ENCODE results near the gene DMBT1.
"Not testable (repeated sequence)": the region's sequence is repeated elsewhere in the genome, so short reads cannot be mapped to it uniquely, and the experiment has no call there.

DMBT1 gene

GRCh38 chr10:122577311-122577885 is 16.8 kb downstream of the DMBT1 start:
- DNase-seq (ENCODE audit: low read depth in 3 of 3), result no peak

DNA sequence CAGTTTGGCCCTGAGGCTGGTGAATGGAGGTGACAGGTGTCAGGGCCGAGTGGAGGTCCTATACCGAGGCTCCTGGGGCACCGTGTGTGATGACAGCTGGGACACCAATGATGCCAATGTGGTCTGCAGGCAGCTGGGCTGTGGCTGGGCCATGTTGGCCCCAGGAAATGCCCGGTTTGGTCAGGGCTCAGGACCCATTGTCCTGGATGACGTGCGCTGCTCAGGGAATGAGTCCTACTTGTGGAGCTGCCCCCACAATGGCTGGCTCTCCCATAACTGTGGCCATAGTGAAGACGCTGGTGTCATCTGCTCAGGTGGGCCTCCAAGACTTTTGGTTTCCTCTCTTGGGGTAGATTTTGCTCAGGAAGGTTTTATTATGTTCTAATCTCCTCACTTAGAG is 25.5 kb downstream of the DMBT1 start:
- DNase-seq (ENCODE audit: low read depth in 3 of 3), result not testable (repeated sequence)

DNA sequence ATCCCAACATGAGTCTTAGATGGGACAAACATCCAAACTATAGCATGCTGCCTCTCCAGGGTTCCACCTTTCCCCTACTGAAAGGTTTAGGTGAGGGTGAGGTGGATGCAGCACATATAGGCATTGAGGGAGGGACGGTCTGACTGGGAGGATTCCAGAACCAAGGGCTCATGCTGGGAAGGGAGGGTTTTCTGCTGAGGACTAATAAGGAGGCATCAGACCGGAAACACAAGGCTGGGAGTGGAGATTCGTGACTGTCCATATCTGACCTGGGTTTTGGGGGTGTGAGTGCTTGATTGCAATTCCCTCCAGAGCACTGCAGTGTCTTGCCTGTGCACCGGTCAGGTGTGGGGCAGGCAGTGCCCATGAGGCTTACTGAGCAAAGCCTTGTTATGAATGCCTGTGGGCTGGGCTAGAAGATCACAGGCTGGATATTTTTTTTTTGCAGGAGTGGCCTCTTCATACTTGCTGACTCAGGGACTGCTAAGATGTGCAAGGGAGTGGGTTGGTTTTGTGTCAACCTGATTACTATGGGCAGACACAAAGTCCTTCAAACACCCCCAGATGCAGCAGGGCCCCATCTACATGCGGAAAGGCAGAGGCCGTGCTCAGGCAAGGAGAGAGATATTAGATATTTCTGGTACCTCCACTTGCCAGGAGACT is 26.7 kb downstream of the DMBT1 start:
- no peak for DNase-seq (ENCODE audit: low read depth in 3 of 3)

DNA sequence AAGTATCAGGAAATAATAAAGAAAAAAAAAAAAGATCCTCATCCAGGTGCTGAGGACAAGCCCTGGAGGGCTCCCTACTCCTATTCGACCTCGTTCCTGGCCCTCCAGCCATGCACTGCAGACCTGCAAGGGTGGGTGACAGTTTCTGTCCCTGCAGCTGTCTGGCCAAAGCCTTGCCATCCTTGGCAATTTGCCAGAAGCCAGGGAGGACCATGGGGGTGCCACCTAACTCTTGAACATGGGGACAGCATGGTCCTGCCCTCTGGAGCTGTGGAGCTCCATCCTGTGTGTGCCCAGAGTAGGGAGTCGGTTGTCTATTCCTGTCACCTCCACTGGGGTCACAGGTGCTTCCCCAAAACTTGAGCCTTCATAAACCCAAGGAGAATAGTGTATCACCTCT is 27.8 kb downstream of the DMBT1 start:
- no peak for DNase-seq (ENCODE audit: low read depth in 3 of 3)

GRCh38 chr10:122590153-122590552 is 29.6 kb downstream of the DMBT1 start:
- no peak for DNase-seq (ENCODE audit: low read depth in 3 of 3)

GRCh38 chr10:122591736-122592135 is 31.2 kb downstream of the DMBT1 start:
- no peak for DNase-seq (ENCODE audit: low read depth in 3 of 3)

DNA sequence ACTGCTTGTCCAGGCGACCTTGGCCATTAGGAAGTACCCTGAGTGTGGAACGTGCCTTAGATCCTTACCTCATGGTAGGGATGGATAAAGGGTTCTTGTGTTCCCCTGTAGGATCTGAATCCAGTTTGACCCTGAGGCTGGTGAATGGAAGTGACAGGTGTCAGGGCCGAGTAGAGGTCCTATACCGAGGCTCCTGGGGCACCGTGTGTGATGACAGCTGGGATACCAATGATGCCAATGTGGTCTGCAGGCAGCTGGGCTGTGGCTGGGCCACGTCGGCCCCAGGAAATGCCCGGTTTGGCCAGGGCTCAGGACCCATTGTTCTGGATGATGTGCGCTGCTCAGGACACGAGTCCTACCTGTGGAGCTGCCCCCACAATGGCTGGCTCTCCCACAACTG is 31.6 kb downstream of the DMBT1 start:
- DNase-seq (ENCODE audit: low read depth in 3 of 3), result no peak

GRCh38 chr10:122617476-122618270 is 57.1 kb downstream of the DMBT1 start:
- DNase-seq (ENCODE audit: low read depth in 3 of 3), result no peak

DNA sequence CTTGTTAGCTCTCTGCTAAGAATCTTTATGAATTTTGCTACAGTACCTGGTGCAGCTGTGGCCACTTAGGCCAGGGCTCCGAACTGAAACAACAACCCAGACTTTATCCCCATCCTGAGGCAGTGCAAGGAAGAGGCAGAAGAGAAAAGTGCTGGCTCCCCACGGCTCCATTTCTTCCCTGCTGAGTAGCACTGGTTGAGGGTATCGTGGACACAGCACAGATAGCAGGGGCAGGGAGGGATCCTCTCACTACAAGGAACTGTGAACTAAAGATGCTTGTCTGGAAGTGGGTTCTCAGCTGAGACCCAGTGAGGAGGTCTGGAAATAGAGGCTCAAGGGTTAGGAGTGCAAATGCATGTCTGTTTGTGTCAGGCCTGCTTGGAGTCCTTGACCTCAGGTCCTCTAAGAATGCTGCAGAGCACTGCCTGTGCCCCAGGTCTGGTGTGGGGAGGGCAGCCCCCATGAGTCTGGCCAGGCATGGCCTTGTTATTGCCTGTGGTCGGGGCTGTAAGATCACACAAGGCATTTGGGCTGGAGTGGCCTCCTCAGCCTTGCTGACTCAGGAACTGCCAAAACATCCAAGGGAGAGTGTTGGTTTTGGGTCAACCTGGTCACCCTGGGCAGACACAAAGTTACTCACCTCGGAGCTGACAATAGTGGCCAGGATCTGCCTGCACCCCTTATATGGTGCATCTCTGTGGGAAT is 58.1 kb downstream of the DMBT1 start:
- no peak for DNase-seq (ENCODE audit: low read depth in 3 of 3)

DNA sequence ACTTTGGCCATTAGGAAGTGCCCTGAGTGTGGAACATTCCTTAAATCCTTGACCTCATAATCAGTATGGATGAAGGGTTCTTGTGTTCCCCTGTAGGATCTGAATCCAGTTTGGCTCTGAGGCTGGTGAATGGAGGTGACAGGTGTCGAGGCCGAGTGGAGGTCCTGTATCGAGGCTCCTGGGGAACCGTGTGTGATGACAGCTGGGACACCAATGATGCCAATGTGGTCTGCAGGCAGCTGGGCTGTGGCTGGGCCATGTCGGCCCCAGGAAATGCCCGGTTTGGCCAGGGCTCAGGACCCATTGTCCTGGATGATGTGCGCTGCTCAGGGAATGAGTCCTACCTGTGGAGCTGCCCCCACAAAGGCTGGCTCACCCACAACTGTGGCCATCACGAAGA is 60.4 kb downstream of the DMBT1 start:
- DNase-seq (ENCODE audit: low read depth in 3 of 3), result not testable (repeated sequence)

GRCh38 chr10:122624546-122624945 is 64.0 kb downstream of the DMBT1 start:
- no peak for DNase-seq (ENCODE audit: low read depth in 3 of 3)

DNA sequence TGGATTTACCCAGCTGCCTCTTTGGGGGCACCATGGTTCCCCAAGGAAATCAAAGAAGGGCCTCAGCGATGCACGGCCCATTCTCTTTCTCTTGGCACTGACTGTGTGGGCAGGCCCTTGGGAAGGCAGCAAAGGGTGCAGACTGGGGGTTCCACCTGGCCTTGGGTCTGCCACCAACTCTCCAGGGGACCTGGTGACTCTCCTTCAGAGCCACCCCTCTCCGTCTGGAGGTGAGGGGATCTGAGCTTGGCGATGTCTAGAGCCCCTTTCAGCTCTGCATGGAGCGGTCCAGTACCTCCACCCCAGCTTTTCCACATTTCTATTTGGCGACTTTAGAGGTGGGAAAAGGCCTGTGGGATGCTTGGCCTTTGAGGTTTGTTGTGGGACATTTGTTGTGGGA is 70.0 kb downstream of the DMBT1 start:
- DNase-seq (ENCODE audit: low read depth in 3 of 3), result no peak

- no peak for DNase-seq (ENCODE audit: low read depth in 3 of 3)
Observed at GRCh38 chr10:122632031-122632430, 71.5 kb downstream of the DMBT1 start.

GRCh38 chr10:122632576-122632975 is 72.0 kb downstream of the DMBT1 start:
- no peak for DNase-seq (ENCODE audit: low read depth in 3 of 3)

DNA sequence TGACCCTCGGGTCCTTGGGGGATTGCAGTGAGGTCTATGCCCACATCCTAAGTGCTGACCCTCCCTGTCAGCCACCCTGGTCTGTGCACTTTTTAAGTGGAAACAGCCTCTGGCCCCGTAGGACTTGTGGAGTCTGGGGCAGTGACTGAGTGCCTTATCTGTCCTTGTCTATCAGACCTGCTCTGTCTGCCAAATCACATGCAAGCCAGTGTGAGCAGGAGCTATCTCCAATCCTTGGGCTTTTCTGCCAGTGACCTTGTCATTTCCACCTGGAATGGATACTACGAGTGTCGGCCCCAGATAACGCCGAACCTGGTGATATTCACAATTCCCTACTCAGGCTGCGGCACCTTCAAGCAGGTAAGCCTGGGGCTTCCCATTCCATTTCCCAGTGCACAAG is 76.4 kb downstream of the DMBT1 start:
- DNase-seq (ENCODE audit: low read depth in 3 of 3), result no peak

DNA sequence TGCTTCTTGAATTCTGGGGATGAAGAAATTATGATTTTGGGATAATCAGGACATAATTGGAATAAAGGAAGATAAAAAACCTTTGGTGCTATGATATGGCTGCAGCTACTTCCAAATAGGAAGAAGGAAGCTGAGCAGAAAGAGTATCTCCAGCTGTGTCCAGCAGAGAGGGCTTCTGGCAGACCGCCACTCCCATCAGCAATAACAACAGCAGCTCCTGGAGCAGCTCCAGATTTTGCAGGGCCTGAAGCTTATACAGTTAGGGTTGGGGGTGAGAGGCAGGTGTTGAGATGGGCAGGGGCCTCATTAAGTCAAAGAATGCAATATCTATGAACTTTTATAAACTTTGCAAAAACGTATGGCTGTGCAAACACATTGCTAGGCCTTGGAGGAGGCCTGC is 76.8 kb downstream of the DMBT1 start:
- DNase-seq (ENCODE audit: low read depth in 3 of 3), result no peak

DNA sequence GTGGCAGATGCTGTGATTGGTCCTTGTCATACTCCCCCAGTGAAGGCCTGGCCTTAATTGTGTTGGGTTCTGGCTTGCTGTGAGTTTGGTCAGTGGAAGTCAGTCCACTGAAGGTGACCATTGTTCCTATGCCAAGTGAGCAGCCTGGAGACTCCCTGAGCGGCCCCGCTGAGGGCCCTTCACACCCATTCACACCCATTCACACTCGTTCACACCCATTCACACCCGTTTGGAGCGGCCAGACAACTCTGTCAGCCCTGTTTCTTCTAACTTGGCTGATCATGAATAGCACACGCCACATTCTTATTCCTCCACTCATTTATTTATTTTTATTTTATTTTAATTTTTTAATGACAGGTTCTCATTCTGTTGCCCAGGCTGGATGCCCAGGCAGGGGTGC is 77.6 kb downstream of the DMBT1 start:
- no peak for DNase-seq (ENCODE audit: low read depth in 3 of 3)

- no peak for DNase-seq (ENCODE audit: low read depth in 3 of 3)
Observed at GRCh38 chr10:122639801-122640200, 79.2 kb downstream of the DMBT1 start.

DNA sequence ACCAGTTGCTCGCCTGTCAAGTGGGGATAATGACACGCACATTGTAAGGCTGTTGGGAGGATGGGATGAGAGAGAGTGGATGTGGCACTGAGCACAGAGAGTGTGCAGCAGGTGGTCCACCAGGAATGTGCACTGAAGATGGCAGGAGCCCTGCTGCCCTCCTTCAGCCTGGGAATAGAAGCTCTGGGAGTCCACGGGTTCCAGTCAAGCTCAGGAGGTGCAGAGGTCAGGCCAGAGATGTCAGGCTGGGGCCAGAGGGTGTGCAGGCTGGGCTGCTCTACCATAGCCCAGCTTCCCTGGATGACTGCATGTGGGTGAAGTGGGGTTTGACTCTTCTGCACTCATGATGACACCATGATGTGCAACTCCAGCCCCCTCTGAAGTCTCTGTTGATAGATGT is 80.4 kb downstream of the DMBT1 start:
- DNase-seq (ENCODE audit: low read depth in 3 of 3), result no peak

DNA sequence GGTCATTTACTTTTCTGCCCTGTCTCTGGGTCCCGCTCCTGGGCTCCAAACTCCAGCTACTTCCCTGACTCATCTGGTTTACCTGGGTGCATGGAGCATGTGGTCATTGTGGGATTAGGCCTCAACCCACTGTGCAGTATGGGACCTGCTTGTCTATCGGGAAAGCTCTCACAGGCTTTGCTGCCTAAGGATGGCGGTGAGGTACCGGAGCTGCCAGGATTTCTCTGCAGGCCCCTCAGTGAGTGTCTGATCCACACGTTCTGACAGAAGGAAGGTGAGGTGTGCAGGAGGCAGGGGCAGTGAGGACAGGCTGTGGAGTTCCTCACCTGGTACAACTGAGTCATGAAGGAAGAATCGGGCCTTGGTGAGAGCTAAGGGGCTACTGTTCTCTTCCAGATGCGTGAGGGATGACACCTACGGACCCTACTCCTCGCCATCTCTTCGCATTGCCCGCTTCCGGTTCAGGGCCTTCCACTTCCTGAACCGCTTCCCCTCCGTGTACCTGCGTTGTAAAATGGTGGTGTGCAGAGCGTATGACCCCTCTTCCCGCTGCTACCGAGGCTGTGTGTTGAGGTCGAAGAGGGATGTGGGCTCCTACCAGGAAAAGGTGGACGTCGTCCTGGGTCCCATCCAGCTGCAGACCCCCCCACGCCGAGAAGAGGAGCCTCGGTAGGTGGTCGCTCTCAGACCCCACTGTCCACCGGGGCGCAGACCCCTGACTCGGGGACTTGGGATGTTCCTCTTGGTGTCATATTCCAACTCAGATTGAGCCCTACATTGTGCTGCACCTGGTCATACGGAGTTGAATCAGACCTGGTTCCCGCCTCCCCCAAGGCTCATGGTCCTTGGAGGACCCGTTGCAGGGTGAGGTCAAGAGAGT is 82.4 kb downstream of the DMBT1 start:
- no peak for DNase-seq (ENCODE audit: low read depth in 3 of 3)

DNA sequence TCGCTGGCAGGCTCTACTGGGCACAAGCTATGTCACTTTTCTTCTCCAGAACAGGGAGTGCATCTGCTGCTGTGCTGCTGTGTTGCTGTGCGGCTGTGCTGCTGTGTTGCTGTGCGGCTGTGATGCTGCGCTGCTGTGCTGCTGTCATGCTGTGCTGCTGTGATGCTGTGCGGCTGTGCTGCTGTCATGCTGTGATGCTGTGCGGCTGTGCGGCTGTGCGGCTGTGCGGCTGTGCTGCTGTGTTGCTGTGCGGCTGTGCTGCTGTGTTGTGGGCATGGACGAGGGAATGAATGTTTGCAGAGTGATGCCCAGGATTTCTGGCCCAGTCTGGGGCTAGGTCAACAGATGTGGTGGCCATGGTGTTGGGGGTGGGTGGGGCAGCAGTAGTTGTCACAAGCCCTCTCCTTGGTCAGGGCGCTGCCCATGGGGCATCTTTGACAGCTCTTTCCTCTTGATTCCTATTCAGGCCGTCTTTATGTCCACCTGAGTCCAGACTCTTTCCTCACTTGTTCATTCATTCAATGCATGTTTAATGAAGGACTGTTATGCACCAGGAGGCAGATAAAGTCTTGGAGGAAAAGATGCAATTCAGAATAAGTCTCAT is 83.5 kb downstream of the DMBT1 start:
- DNase-seq (ENCODE audit: low read depth in 3 of 3), result no peak
